Mucosa of rectum (tissue), 2 donors: ENCODE results near the gene GRM5.
"Not testable (repeated sequence)": the region's sequence is repeated elsewhere in the genome, so short reads cannot be mapped to it uniquely, and the experiment has no call there.

Experiments used
- H3K27ac ChIP-seq, 2 donors: one replicate each; pipeline ENCODE4 v1.7.0; 2013; ENCODE audit warnings: inconsistent platforms in 2 of 2, low read depth in 2 of 2, low read length in 2 of 2
- H3K27me3 ChIP-seq, 2 donors: one replicate each; pipeline ENCODE4 v1.7.0; 2013; ENCODE audit warnings: low read length in 2 of 2; ENCODE audit not compliant: control insufficient read depth in 2 of 2, insufficient read depth in 2 of 2
- H3K36me3 ChIP-seq, 2 donors: one replicate each; pipeline ENCODE4 v1.7.0; 2013; ENCODE audit warnings: low read length in 2 of 2; ENCODE audit not compliant: control insufficient read depth in 2 of 2, insufficient read depth in 2 of 2
- H3K4me1 ChIP-seq, 2 donors: one replicate each; pipeline ENCODE4 v1.7.0; 2013; ENCODE audit warnings: low read length in 2 of 2, mild to moderate bottlenecking in 1 of 2; ENCODE audit not compliant: control insufficient read depth in 2 of 2, insufficient read depth in 2 of 2
- H3K4me3 ChIP-seq, 2 donors: one replicate each; pipeline ENCODE4 v1.7.0; 2013; ENCODE audit warnings: low read length in 2 of 2
- H3K9ac ChIP-seq, 2 donors: one replicate each; pipeline ENCODE4 v1.7.0; 2013; ENCODE audit warnings: low read length in 2 of 2, low read depth in 1 of 2, mild to moderate bottlenecking in 1 of 2
- H3K9me3 ChIP-seq, 2 donors: one replicate each; pipeline ENCODE4 v1.7.0; 2013; ENCODE audit warnings: low read length in 2 of 2; ENCODE audit not compliant: control insufficient read depth in 2 of 2
- donor health status: healthy.
- donor health status: Normal muscosa, but diverticular disease.

Gene GRM5

GRCh38 chr11:88901436-88901835 lies 164.3 kb downstream of the GRM5 start:
- not testable (repeated sequence) for H3K9ac ChIP-seq, H3K9me3 ChIP-seq, H3K36me3 ChIP-seq, H3K4me1 ChIP-seq, H3K4me3 ChIP-seq, H3K27me3 ChIP-seq, H3K27ac ChIP-seq

GRCh38 chr11:88888855-88889254 lies 176.9 kb downstream of the GRM5 start:
- not testable (repeated sequence) for H3K27me3 ChIP-seq, H3K9ac ChIP-seq, H3K36me3 ChIP-seq, H3K9me3 ChIP-seq, H3K4me1 ChIP-seq, H3K4me3 ChIP-seq, H3K27ac ChIP-seq

GRCh38 chr11:88886796-88887195 lies 179.0 kb downstream of the GRM5 start:
- H3K27me3 ChIP-seq, result no peaks in the 10 kb centered on the region
- no peak overlapping the region for H3K27ac ChIP-seq
- no peaks in the 10 kb centered on the region for H3K36me3 ChIP-seq
- H3K9me3 ChIP-seq, result peaks cover 3 to 4% of the 10 kb centered on the region in 2 donors
- H3K9ac ChIP-seq, result no peak overlapping the region
- H3K4me3 ChIP-seq, result no peak overlapping the region
- no peaks in the 10 kb centered on the region for H3K4me1 ChIP-seq

- H3K27ac ChIP-seq, H3K4me1 ChIP-seq, H3K9ac ChIP-seq, H3K4me3 ChIP-seq, H3K27me3 ChIP-seq, H3K36me3 ChIP-seq, H3K9me3 ChIP-seq: not testable (repeated sequence)
Observed at GRCh38 chr11:88882800-88883199, 183.0 kb downstream of the GRM5 start.

GRCh38 chr11:88861618-88862017 lies 204.2 kb downstream of the GRM5 start:
- no peak overlapping the region for H3K27ac ChIP-seq
- H3K27me3 ChIP-seq, result no peaks in the 10 kb centered on the region
- no peak overlapping the region for H3K4me3 ChIP-seq
- no peak overlapping the region for H3K9ac ChIP-seq
- H3K36me3 ChIP-seq, result no peaks in the 10 kb centered on the region
- H3K4me1 ChIP-seq, result no peaks in the 10 kb centered on the region
- H3K9me3 ChIP-seq, result no peaks in the 10 kb centered on the region

- H3K4me3 ChIP-seq, H3K27me3 ChIP-seq, H3K36me3 ChIP-seq, H3K4me1 ChIP-seq, H3K9ac ChIP-seq, H3K27ac ChIP-seq, H3K9me3 ChIP-seq: not testable (repeated sequence)
Observed at GRCh38 chr11:88860431-88860830, 205.4 kb downstream of the GRM5 start.

- not testable (repeated sequence) for H3K4me3 ChIP-seq, H3K9me3 ChIP-seq, H3K27ac ChIP-seq, H3K4me1 ChIP-seq, H3K36me3 ChIP-seq, H3K27me3 ChIP-seq, H3K9ac ChIP-seq
Observed at GRCh38 chr11:88853963-88854362, 211.8 kb downstream of the GRM5 start.

- not testable (repeated sequence) for H3K4me3 ChIP-seq, H3K9ac ChIP-seq, H3K9me3 ChIP-seq, H3K27me3 ChIP-seq, H3K36me3 ChIP-seq, H3K4me1 ChIP-seq, H3K27ac ChIP-seq
Observed at GRCh38 chr11:88851547-88851946, 214.2 kb downstream of the GRM5 start.

GRCh38 chr11:88849773-88850172 lies 216.0 kb downstream of the GRM5 start:
- not testable (repeated sequence) for H3K9ac ChIP-seq, H3K9me3 ChIP-seq, H3K27me3 ChIP-seq, H3K36me3 ChIP-seq, H3K4me3 ChIP-seq, H3K4me1 ChIP-seq, H3K27ac ChIP-seq

- H3K27me3 ChIP-seq, result no peaks in the 10 kb centered on the region
- no peaks in the 10 kb centered on the region for H3K9me3 ChIP-seq
- H3K36me3 ChIP-seq, result no peaks in the 10 kb centered on the region
- H3K4me1 ChIP-seq, result no peaks in the 10 kb centered on the region
- H3K9ac ChIP-seq, result no peak overlapping the region
- H3K4me3 ChIP-seq, result no peak overlapping the region
- H3K27ac ChIP-seq, result no peak overlapping the region
Observed at GRCh38 chr11:88849368-88849767, 216.4 kb downstream of the GRM5 start.

GRCh38 chr11:88846266-88846665 lies 219.5 kb downstream of the GRM5 start:
- H3K27ac ChIP-seq, H3K4me3 ChIP-seq, H3K36me3 ChIP-seq, H3K27me3 ChIP-seq, H3K9ac ChIP-seq, H3K9me3 ChIP-seq, H3K4me1 ChIP-seq: not testable (repeated sequence)
